ENCODE measurements around the gene CUTC. TPM values are rescaled to one million over a fixed set of nuclear protein-coding genes. Genes with fewer than 3 reads are reported as not detected.
A peak's percentile ranks its signal among the peaks of the same experiment; 100 is the strongest.
"Not testable (repeated sequence)": the region's sequence is repeated elsewhere in the genome, so short reads cannot be mapped to it uniquely, and the experiment has no call there.

The CUTC gene
- total RNA-seq, 1 experiment from 2014 or later, result 7.1 TPM

- no peak for DNase-seq (ENCODE audit: low spot score)
Measured at GRCh38 chr10:99742254-99742653, 10.2 kb downstream of the CUTC start.

DNA sequence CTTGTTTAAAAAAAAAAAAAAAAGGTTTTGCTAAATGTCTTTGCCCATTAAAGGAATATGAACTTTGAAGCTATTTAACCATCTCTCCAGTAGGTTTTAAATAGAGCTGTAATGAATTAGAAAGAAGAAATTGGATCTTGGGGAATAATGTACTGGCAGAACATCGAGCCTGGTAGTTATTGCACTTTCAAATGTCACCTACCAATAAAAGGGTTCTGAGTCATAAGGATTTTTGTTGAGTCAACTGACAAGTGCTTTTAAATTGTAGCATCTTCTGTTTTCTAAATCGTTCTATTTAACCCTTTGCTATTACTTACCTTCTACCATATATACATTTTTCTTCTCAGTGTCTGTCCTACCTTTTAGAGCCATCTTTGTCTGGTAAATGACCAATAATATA is 10.7 kb downstream of the CUTC start:
- no peak for DNase-seq (ENCODE audit: low spot score)

GRCh38 chr10:99743841-99744240 is 11.8 kb downstream of the CUTC start:
- DNase-seq (ENCODE audit: low spot score), result no peak

DNA sequence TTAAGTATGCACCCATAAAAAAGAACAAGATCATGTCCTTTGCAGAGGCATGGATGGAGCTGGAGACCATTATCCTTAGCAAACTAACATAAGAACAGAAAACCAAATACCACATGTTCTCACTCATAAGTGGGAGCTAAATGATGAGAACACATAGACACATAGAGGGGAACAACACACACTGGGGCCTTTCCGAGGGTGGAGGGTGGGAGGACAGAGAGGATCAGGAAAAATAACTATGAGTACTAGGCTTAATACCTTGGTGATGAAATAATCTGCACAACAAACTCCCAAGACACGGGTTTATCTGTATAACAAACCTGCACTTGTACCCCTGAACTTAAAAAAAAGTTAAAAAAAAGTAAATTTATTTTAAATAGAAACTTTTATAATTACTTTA is 14.1 kb downstream of the CUTC start:
- not testable (repeated sequence) for DNase-seq (ENCODE audit: low spot score)

GRCh38 chr10:99748823-99749451 is 16.9 kb downstream of the CUTC start:
- no peak for DNase-seq (ENCODE audit: low spot score)

DNA sequence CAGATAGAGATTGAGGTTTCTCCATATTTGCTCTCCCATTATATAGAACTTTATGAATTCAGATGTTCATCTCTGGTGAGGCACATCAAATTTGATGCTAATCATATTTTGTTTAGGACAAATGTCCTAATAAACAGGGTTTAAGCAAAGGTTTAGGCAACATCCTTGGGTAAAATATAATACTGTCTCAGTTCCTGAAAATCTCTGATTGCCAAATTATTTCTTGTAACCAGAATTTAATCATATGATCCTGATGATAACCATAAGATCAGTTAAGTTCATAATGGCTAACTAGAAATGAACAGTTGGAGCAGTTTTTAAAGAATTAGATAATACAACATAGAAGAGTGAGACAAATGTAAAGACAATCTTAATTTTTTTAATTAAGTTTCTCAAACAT is 18.6 kb downstream of the CUTC start:
- no peak for DNase-seq (ENCODE audit: low spot score)

DNA sequence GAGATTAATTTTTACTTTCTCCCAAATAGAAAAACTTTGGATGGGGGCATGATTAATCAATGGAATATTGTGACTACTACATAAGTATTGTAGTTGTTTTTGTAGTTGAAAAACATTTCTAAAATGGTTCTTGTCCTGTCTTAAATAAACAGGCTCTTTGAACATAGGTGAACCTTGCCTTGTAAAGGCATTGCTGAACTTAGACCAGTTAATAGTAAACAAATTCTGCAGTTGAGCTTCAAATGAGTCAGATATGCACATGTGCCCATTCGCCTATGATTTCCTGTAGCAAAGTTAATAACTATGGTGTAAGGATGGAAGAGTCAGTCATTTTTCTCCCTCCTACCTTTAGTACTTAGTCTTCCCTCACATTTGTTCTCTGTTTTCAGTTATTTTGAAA is 22.6 kb downstream of the CUTC start:
- no peak for DNase-seq (ENCODE audit: low spot score)

DNA sequence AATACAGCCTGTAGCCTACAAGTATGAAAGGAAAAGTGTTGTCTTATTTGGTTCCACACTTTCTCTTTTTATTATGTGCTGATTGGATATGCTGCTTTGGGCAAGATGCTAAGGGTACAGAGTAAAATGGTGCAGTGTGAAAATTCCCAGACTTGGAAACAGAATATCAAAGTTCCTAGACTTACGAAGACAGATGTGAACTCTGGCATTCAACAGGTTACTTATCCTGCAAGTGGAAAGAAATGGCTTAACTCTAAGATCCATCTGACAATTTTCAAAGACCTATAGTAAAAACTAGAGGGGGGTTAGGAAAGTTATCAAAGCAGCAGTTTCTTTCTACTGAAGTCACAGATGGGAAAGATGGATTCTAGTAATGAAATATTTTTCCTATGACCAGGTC is 24.1 kb downstream of the CUTC start:
- DNase-seq (ENCODE audit: low spot score), result no peak

DNA sequence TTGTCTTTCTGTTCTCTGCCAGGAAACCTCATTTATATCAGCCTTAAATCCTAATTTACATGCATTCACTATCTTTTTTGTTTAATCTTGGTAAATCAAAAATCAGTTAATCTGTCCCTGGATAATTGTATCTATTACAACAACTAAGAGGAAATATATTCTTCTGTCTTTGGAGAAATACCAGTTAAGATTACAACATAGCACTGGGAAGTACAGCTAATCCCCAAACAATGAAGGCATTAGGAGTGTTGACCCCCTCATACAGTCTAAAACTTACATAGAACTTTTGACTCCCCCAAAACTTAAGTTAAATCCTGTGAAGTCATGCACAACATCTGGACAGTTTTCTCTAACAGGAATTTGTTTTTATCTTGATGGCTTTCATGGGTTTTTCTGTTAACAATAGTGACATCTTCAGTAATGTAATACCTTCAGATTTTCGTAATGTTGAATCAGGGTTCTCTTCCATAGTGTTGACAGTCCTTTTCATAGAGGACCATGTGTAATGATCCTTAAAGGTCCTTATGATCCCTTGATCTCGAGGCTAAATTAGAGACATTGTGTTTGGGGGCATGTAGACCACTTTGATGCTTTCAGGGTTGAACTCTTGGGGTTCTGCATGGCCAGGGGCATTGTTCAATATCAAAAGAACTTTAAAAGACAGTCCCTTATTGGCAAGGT is 26.3 kb downstream of the CUTC start:
- DNase-seq (ENCODE audit: low spot score), result no peak

GRCh38 chr10:99760321-99760720 is 28.3 kb downstream of the CUTC start:
- DNase-seq (ENCODE audit: low spot score), result no peak

DNA sequence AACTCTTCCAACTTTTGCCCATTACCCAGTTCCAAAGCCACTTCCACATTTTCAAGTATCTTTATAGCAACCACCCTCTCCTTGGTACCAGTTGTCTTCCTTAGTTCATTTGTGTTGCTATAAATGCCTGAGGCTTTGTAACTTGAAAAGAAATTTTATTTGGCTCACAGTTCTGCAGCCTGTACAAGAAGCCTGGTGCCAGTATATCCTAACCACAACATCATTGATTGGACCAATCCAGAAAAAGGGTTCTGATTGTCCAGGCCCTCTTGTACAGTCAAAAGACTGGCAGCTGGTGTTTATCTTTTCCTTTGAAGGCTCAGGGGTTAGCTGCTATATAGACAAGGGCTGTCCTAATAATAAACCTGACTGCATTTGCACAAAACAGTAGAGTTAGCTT is 29.3 kb downstream of the CUTC start:
- no peak for DNase-seq (ENCODE audit: low spot score)

GRCh38 chr10:99765672-99766301 is 33.8 kb downstream of the CUTC start:
- no peak for DNase-seq (ENCODE audit: low spot score)

DNA sequence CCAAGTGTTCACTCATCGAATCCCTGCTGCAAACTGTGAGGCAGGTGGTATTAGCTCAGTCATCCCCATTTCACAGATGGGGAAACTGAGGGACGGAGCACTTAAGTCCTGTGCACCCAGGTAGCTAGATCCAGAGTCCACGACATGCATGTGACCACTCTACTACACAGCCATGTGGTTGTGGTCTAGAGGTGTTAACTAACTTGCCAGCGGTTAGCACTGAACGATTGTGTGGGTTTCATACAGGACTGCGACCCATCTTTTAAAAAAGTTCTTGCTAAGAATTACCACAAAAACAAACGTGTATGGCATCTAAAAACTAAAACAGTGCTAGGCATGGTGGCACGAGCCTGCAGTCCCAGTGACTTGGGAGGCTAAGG is 34.3 kb downstream of the CUTC start:
- DNase-seq (ENCODE audit: low spot score), result no peak

DNA sequence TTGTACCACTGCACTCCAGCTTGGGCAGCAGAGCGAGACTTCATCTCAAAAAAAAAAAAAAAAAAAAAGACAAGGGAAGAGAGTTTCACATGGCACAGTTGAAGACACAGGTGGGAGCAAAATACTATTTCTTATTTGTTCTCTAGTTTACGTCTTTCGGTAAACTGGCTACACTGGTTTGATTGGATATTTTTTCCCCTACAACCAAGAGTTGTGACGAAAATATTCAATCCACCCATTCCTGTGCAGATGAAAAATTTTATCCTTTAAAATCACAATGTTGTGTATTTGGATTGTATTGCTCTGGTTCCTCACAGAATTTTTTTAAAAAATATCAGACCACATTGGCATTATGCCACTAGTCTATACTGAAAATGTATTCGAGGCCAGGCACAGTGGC is 35.9 kb downstream of the CUTC start:
- DNase-seq (ENCODE audit: low spot score), result no peak

DNA sequence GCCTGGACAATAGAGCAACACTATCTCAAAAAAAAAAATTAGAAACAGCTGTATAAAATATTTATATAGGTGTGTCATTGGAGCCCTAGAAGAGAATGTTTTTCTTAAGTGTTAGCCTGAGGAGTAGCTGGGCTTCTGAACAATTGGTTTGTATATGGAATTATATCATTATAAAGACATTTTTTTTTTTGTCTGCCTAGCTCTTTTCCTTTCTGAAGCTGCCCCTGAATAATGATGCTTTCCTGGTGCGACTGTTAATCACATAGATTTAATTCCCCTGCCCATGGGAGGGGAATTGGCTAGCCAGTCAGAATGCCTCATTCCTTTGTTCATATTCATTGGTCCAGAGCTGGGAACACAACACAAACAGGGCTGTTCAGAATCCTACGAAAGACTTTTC is 36.5 kb downstream of the CUTC start:
- DNase-seq (ENCODE audit: low spot score), result no peak

GRCh38 chr10:99769706-99770105 is 37.7 kb downstream of the CUTC start:
- no peak for DNase-seq (ENCODE audit: low spot score)

DNA sequence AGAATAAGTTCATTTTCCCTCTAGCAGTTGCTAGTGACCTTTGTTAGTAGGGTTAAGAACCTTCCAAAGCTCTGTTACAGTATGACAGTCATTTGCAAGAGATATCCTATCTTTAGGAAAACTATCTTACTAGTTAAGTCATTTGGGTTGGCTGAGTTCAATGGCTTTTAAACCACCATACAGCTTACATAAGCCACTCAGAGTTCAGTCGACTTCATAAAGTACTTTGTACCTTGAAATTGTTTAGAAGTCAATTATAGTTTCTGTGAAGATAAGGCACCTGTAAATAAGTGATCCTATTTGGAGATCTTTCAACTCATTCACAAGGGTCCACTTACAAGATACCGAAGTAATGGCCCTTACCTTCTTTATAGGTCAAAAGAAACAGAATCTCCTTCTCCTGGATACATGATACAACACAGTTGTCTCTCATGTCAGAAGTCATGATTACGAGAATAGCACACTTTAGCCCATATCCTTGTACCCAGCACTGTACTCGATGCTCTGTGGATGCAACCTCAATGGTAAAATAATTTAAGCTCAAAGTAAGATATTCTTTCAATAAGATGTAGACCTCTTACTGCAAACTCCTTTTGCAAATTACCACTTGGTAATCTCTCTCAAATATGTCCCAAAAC is 38.5 kb downstream of the CUTC start:
- DNase-seq (ENCODE audit: low spot score), result no peak

GRCh38 chr10:99775850-99776249 is 43.8 kb downstream of the CUTC start:
- DNase-seq (ENCODE audit: low spot score), result peak; percentile 56

DNA sequence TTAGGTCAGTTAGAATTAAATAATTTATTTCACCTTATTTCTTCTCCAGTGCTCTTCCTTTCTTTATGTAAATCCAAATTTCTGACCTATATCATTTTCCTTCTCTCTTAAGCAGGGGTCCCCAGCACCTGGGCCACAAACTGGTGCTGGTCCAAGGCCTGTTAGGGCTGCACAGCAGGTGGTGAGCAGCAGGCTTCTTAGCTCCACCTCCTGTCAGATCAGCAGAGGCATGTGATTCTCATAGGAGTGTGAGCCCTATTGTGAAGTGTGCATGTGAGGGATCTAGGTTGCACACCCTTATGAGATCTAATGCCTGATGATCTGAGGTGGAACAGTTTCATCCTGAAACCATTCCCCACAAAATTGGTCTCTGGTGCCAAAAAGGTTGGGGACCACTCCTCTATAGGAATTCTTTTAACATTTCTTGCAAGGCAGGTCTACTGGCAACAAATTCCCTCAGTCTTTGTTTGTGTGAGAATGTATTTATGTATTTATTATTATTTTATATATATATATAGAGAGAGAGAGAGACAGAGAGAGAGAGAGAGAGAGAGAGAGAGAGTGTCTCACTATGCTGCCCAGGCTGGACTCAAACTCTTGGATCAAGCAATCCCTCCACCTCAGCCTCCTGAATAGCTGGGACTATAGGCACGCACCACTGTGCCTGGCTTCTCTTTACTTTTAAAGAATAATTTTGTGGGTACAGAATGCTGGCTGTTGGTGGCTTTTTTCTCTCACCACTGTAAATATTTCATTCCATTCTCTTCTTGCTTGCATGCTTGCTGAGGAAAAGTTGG is 46.1 kb downstream of the CUTC start:
- peak; percentile 15 for DNase-seq (ENCODE audit: low spot score)

DNA sequence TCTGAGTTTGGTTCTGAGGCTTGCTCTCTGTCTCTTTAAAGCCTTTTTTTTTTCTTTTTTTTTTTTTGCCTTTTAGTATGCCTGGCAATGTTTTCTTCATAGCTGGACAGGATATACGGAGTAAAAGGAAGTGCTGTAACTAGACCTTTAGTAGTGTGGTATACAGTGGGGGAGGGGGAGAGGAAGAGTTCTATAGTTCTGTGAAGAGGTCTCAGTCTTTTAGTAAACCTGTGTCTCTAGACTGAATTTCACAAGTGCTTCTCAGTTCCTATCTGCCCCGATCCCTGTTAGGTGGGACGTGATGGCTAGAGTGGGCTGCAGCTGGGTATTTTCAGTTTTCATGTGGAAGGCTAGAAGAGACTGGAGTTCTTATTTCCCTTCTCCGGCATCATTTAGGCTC is 47.3 kb downstream of the CUTC start:
- peak; percentile 33 for DNase-seq (ENCODE audit: low spot score)

DNA sequence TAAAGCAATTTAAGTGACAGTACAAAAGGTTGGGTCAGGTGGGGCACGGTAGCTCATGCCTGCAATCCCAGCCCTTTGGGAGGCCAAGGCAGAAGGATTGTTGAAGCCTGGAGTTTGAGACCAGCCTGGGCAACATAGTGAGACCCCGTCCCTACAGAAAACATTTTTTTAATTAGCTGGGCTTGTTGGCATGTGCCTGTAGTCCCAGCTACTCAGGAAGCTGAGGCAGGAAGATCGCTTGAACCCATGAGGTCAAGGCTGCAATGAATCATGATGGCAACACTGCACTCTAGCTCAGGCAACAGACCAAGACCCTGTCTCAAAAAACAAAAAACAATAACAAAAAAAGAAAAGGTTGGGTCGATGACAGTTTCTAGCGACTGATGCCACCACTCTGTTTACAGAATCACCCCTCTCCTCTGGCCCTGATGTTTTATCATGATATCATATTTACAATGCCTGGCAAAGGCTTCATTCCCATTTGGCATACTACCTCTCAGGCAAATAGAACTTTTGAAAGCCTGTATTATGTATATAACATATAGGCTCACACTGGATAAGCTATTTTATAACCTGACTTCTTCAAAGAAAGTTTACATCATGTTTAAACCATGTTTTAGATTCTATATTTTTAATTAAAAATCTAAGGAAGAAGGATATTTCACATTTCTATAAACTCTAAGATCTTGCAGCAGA is 49.8 kb downstream of the CUTC start:
- DNase-seq (ENCODE audit: low spot score), result no peak

Measured in HT-29 (cell line).